Camera-type eye (tissue), 1 donor: ENCODE measurements around the gene APOBR. TPM values are rescaled to one million over a fixed set of nuclear protein-coding genes. Genes with fewer than 3 reads are reported as not detected.

Experiments used
- total RNA-seq: library from RNA; depleted of rRNA; stranded (reverse); fragments of >200 nt; gene quantifications from one replicate; pipeline ENCODE4 v1.2.3, GENCODE V29; 2014

The APOBR gene, protein sequence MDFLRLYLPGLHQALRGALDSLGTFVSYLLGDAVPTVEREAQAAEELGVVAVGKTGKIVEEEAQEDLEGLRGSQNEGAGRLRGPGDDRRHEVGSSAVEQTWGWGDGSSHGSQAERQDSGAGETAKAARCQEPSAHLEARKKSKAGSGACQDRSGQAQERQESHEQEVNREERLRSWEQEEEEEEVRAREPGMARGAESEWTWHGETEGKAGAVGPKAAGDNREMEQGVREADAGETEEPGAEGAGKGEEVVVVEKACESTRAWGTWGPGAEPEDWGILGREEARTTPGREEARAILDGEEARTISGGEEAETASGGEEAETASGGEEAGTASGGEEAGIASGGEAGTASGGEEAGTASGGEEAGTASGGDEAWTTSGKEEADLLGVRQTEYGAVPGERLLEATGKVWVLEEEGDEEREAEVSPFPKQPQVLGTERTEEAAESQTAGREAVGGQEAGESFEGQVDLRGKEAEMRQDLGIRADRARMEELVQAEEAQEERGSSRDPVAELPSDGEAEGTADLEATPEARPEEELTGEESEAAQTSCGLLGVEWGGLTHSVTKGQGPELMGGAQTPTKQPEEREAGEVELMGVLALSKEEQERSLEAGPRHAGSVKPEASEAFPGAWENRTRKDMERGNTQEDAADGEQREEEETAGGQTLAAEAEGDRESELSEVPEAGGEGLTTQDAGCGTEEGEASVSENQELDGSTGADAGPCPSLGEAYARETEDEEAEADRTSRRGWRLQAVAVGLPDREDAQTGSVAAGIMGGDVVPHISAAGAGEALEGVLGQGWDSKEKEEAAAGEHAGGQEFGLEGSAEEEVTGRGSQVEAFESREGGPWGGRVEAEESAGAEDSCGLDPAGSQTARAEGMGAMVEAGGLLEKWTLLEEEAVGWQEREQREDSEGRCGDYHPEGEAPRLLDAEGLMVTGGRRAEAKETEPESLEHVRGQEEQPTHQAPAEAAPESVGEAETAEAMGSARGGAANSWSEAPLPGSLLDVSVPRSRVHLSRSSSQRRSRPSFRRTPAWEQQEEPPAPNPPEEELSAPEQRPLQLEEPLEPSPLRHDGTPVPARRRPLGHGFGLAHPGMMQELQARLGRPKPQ
- 0.60 TPM for total RNA-seq

DNA sequence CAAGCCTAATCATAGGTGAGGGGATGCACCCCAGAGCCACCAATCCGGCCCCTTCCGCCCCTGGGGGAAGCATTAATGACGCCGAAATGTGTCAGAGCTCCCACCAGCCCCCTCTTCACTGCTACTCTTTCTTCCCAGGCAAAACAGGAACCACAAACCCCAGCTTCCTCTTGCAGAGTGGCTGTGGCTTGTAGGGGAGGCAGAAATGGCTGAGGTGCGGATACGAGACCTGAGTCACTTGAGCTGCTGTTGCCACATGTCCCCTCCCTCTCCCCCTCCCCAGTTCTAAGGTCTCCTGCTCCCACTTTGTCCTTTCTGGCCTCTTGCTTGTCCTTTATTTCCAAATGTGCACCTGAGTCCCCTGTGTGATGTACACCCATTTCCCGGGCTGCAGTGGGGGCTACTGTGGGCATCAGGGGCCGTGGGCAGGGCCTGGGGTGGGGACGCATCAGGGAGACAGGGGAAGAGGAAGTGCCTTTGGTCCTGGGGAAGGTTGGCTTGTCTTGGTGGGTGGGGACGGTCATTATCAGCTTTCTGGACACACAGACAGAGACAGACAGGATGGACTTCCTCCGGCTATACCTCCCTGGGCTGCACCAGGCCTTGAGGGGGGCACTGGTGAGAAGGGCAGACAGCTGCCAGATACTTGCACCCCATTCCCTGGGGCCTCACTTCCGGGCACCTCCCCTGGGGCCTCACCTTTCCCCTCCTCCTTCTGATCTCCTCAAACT is at the start of gene APOBR:
TSS of gene APOBR (plus strand) at position 523 of the 731 bp plus-strand sequence. CDS start at position 562, 39 bp downstream.

DNA sequence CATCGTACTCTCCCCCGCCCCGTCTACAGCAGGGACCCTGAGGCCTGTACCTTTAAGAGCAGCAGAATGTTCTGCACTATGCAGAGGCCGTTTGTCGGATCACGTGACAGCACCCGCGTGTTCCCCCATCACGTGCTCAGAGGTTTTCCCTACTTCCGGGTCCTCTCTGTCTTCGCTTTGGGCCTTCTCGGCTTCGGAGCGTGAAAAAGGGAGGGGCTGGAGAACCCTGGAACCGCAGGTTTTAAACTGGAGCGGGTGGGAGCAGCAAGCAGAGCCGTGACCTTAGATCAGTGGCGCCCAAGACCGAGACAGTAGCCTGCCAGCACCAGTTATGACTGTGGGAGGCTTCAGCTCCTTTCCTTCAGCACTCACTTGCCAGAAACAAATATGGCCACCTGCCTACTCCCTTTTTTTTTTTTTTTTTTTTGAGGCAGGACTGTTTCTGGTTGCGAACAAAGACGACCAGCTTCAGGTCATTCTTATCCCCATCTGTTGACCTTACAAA is 2.4 kb upstream of the APOBR start, which contains the start of gene CLN3:
TSS of gene CLN3 (minus strand) at position 105 of the 505 bp plus-strand sequence. CDS start 315 bp downstream, outside the sequence.

DNA sequence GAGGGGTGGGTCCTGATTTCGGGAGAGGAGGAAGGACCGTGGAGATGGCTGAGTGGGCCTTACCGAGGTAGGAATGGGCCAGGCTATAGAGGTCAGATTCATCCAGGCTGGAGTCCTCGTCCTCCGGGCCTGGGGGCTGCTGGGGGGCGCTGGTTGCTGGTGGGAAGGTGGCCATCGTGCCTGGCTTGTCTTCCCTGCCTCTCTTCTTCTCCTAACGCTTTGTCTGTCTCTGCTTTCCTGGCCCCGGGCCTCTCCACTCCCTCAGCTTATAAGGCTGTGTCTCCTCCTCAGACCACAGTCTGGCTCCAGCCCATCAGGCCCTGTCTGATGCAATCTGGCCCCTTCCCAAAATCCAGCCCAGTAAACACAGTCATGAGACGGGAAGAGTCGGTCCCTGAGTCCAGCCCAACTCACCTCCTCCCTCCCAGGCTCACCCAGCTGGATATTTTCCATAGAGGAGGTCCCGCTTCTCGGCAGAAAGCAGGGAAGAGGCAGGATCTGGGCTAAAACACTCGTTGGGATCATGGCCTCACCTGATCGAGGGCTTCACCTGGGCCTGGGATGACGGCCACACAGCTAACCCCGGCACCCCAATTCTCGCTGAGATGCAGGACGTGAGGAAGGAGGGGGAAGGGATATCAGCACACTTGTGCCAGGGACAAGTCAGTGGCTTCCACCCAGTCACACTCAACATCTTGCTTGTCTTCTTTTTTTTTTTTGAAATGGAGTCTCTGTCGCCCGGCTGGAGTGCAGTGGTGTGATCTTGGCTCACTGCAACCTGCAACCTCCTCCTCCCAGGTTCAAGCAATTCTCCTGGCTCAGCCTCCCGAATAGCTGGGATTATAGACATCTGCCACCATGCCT is 44.5 kb downstream of the APOBR start, which contains the start of gene NUPR1:
TSS of gene NUPR1 (minus strand) at position 242 of the 864 bp plus-strand sequence. CDS start at position 175, 67 bp downstream.

Other genes with a start within 250 kb of the APOBR start
- gene SBK1, start 202.1 kb upstream of the APOBR start, total RNA-seq: 19.0 TPM
- gene NPIPB6, start 131.1 kb upstream of the APOBR start, total RNA-seq: 11.4 TPM
- 65.0 TPM for gene EIF3CL, start 90.8 kb upstream of the APOBR start, total RNA-seq
- gene NPIPB7, start 22.3 kb upstream of the APOBR start, total RNA-seq: not detected
- 17.1 TPM for gene CLN3, start 2.6 kb upstream of the APOBR start, total RNA-seq
- not detected for gene IL27, start 12.2 kb downstream of the APOBR start, total RNA-seq
- 2.5 TPM for gene NUPR1, start 44.3 kb downstream of the APOBR start, total RNA-seq
- gene SGF29, start 59.3 kb downstream of the APOBR start, total RNA-seq: 17.3 TPM
- not detected for gene SULT1A2, start 102.4 kb downstream of the APOBR start, total RNA-seq
- 22.3 TPM for gene SULT1A1, start 115.4 kb downstream of the APOBR start, total RNA-seq
- gene NPIPB8, start 143.4 kb downstream of the APOBR start, total RNA-seq: not detected
- 214 TPM for gene EIF3C, start 216.8 kb downstream of the APOBR start, total RNA-seq